ENCODE data around the gene PSMG4.

PSMG4 gene

GRCh38 chr6:3312604-3313231 lies 54.0 kb downstream of the PSMG4 start:
- ChIA-PET CTCF (no interaction called here), POLR2A (no interaction called here)
- TF ChIP-seq L3MBTL2 (conservative IDR thresholded peaks at IDR 0.05) (no peak), SP1 (IDR thresholded peaks at IDR 0.05) (no peak), BHLHE40 (IDR thresholded peaks at IDR 0.05; ENCODE audit: borderline replicate concordance) (no peak)
- no peak for DNase-seq (ENCODE audit: extremely low spot score)

- no peak for DNase-seq (ENCODE audit: extremely low spot score)
- POLR2A ChIA-PET, result no interaction called here
- CTCF ChIA-PET, result no interaction called here
- TF ChIP-seq BHLHE40 (IDR thresholded peaks at IDR 0.05; ENCODE audit: borderline replicate concordance) (no peak), LEF1 (IDR thresholded peaks at IDR 0.05; ENCODE audit: borderline replicate concordance) (no peak), HDGF (IDR thresholded peaks at IDR 0.05; ENCODE audit: borderline replicate concordance) (no peak), SP1 (IDR thresholded peaks at IDR 0.05) (no peak), PKNOX1 (IDR thresholded peaks at IDR 0.05) (no peak), FOXM1 (IDR thresholded peaks at IDR 0.05; ENCODE audit: borderline replicate concordance) (no peak), TARDBP (IDR thresholded peaks at IDR 0.05) (no peak), FOXK2 (IDR thresholded peaks at IDR 0.05) (no peak)
These were observed 55.4 kb downstream of the PSMG4 start for GRCh38 chr6:3314176-3314575.

DNA sequence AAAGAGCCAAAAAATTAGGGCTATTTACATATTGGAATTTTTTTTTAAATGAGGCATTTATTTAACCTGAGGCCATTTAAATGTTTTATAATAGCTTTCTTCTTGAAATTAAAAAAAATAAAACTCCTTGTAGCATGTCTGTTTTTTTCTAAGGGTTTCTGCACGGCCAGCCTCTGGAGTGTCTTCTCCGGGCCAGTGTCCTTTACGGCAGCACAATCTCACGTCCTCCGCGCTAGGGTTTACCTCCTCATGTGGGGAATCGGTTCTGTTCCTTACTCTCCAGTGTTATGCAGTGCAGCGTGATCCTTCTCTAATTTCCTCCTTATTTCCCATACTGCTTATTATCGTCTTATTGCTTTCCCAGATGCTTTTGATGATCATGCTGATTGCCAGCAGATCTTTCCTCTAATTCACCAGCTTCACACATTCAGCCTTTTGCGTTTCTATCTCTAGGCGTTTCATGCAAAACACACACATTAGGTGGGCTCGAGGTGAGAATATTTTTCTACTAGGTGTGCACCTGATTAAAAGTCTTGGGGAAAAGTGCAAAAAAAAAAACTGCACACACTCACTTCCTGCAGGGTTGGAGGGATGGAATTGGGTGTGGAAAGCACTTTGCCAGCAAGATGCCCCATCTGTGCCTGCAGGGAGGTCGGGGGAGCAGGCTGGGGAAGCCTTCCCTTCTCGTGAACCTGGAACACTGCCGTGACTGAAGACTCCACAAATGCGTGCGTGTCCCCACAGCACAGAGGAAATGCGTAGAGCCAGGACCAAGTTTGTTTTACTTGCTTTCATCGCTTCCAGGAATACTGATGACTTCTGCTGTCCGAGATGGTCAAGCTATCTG lies 56.1 kb downstream of the PSMG4 start:
- no peak for TF ChIP-seq FOXM1 (IDR thresholded peaks at IDR 0.05; ENCODE audit: borderline replicate concordance)
- TF ChIP-seq PKNOX1 (IDR thresholded peaks at IDR 0.05), result no peak
- TF ChIP-seq SP1 (IDR thresholded peaks at IDR 0.05), result no peak
- TF ChIP-seq L3MBTL2 (conservative IDR thresholded peaks at IDR 0.05), result no peak
- TF ChIP-seq BHLHE40 (IDR thresholded peaks at IDR 0.05; ENCODE audit: borderline replicate concordance), result no peak
- no peak for TF ChIP-seq TARDBP (IDR thresholded peaks at IDR 0.05)
- no peak for TF ChIP-seq SUZ12 (IDR thresholded peaks at IDR 0.05)
- no peak for TF ChIP-seq ARNT (IDR thresholded peaks at IDR 0.05)
- no peak for TF ChIP-seq NFRKB (IDR thresholded peaks at IDR 0.05)
- no peak for TF ChIP-seq LEF1 (IDR thresholded peaks at IDR 0.05; ENCODE audit: borderline replicate concordance)
- TF ChIP-seq CTBP1 (IDR thresholded peaks at IDR 0.05; ENCODE audit: borderline replicate concordance), result no peak
- no peak for TF ChIP-seq ELF4 (IDR thresholded peaks at IDR 0.05)
- ChIA-PET POLR2A (no interaction called here), CTCF (no interaction called here)
- DNase-seq (ENCODE audit: extremely low spot score), result no peak

DNA sequence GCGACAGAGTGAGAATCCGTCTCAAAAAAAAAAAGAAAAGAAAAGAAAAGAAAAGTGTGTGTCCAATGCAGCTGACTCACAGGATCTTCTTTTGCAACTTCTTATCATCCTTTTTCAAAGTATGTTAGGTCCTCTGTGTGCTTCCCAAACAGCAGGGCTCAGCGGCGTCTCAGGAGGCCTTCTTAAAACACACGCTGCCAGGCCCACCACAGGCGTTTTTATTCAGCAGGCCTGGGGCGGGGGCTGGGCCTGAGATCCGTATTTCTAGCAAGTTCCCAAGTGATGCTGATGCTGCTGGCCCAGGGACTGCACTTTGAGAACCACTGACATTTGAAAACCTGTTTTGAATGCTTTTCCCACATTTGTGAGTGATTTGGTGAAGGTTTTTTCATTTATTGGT lies 57.1 kb downstream of the PSMG4 start:
- CTCF ChIA-PET, result interaction anchor here (0.6 kb wide), 1 partner anchor 35 kb away, joined by 6 read pairs; no protein-coding TSS in a partner anchor
- POLR2A ChIA-PET, result no interaction called here
- DNase-seq (ENCODE audit: extremely low spot score), result no peak
- TF ChIP-seq L3MBTL2 (conservative IDR thresholded peaks at IDR 0.05) (no peak), NFRKB (IDR thresholded peaks at IDR 0.05) (no peak), BHLHE40 (IDR thresholded peaks at IDR 0.05; ENCODE audit: borderline replicate concordance) (no peak), ZNF384 (IDR thresholded peaks at IDR 0.05) (no peak), FOXA1 (IDR thresholded peaks at IDR 0.05) (no peak), FOXM1 (IDR thresholded peaks at IDR 0.05; ENCODE audit: borderline replicate concordance) (no peak), FOXK2 (IDR thresholded peaks at IDR 0.05) (no peak), ELF4 (IDR thresholded peaks at IDR 0.05) (no peak), SP1 (IDR thresholded peaks at IDR 0.05) (no peak), LEF1 (IDR thresholded peaks at IDR 0.05; ENCODE audit: borderline replicate concordance) (no peak)

DNA sequence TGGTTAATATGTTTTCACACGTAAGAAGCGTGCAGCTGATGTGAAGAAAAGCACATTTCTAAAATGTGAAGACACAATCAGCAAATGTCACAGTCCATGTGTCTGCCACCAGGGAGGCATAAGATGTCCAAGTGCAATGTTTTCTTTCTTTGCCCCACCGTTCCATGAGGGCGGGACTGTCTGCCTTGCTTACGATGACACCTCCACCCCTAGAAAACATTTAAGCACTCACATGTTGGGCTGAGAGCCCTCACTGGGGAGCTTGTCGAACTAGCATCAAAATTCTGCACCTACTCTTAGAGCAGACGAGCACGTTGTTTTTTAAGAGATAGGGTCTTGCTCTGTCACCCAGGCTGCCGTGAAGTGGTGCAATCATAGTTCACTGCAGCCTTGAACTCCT lies 57.6 kb downstream of the PSMG4 start:
- TF ChIP-seq PKNOX1 (IDR thresholded peaks at IDR 0.05) (no peak), ARNT (IDR thresholded peaks at IDR 0.05) (no peak), HDGF (IDR thresholded peaks at IDR 0.05; ENCODE audit: borderline replicate concordance) (no peak), ELF4 (IDR thresholded peaks at IDR 0.05) (no peak)
- no peak for DNase-seq (ENCODE audit: extremely low spot score)
- ChIA-PET POLR2A (no interaction called here), CTCF (interaction anchor here (0.6 kb wide), 1 partner anchor 36 kb away, joined by 6 read pairs; no protein-coding TSS in a partner anchor)

DNA sequence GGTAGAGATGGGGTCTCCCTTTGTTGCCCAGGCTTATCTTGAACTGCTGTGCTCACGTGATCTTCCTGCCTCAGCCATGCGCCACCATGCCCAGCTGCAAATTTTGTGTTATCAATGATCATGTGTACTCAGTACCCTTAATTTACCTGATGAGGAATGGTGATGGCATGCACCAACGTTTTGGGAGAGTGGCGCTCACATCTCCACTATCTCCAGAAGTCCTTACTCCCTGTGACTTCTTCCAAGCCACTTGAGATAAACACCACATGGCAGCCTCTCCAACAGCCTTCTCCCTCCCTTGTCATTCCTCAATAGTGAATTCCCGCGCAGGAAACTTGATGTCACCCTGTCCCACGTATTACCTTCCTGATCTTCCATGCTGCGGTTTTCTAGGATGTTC lies 58.1 kb downstream of the PSMG4 start:
- POLR2A ChIA-PET, result no interaction called here
- no peak for DNase-seq (ENCODE audit: extremely low spot score)
- no peak for TF ChIP-seq FOXA1 (IDR thresholded peaks at IDR 0.05)
- TF ChIP-seq LEF1 (IDR thresholded peaks at IDR 0.05; ENCODE audit: borderline replicate concordance), result no peak
- no peak for TF ChIP-seq HDGF (IDR thresholded peaks at IDR 0.05; ENCODE audit: borderline replicate concordance)
- no peak for TF ChIP-seq SP1 (IDR thresholded peaks at IDR 0.05)
- TF ChIP-seq CTBP1 (IDR thresholded peaks at IDR 0.05; ENCODE audit: borderline replicate concordance), result no peak
- no peak for TF ChIP-seq ELF4 (IDR thresholded peaks at IDR 0.05)
- no peak for TF ChIP-seq NFRKB (IDR thresholded peaks at IDR 0.05)
- TF ChIP-seq ARNT (IDR thresholded peaks at IDR 0.05), result no peak
- CTCF ChIA-PET, result no interaction called here
